B cell (primary cell): ENCODE data around the gene SLC20A1. TPM values are rescaled to one million over a fixed set of nuclear protein-coding genes. Genes with fewer than 3 reads are reported as not detected.

Experiments
- ATAC-seq: fragments of 200-7000 bp; cut with Tn5 transposase; one replicate; pipeline ENCODE4 v1.10.0; 2021; ENCODE audit warnings: low read depth, mild to moderate bottlenecking, moderate number of reproducible peaks, moderate library complexity
- CTCF ChIA-PET: fragments of 350-600 bp; sonication (Branson Sonifier 250); formaldehyde crosslinking; loops from one replicate; lab custom pipeline; 2021; ENCODE audit warnings: antibody characterized with exemption, inconsistent platforms; lab: Charles Lee
- POLR2A ChIA-PET: fragments of 350-600 bp; sonication (Branson Sonifier 250); formaldehyde crosslinking; loops from one replicate; lab custom pipeline; 2021; ENCODE audit warnings: antibody characterized with exemption; lab: Charles Lee
- DNase-seq: peaks from one replicate; pipeline ENCODE4 v3.0.0; 2013
- H2AFZ ChIP-seq: 2 replicates; pipeline ENCODE4 v1.6.1; 2012; ENCODE audit warnings: mild to moderate bottlenecking, low read depth, low read length; ENCODE audit not compliant: insufficient read depth, poor library complexity, severe bottlenecking
- H3K27ac ChIP-seq, 2 donors: 1 replicate in 1 of 2; 2 replicates in 1 of 2; pipeline ENCODE4 v1.5.1; 2012 to 2013; ENCODE audit warnings: low read length in 2 of 2, mild to moderate bottlenecking in 2 of 2, moderate library complexity in 1 of 2
- H3K27me3 ChIP-seq, 4 experiments: fragments of 200-600 bp in 1 of 4; sonication (generic) in 1 of 4; replicated peaks in 1 of 4; 1 replicate in 2 of 4; 2 replicates in 2 of 4; pipeline versions ENCODE4 v1.6.1 to v1.7.0; 2013 to 2016; ENCODE audit warnings: low read length in 3 of 4, mild to moderate bottlenecking in 2 of 4, mixed read lengths in 1 of 4, moderate library complexity in 1 of 4; ENCODE audit not compliant: insufficient read depth in 4 of 4, control insufficient read depth in 3 of 4; ENCODE audit errors: control extremely low read depth in 1 of 4
- H3K36me3 ChIP-seq, 2 experiments: replicated peaks in 1 of 2; 1 replicate in 1 of 2; 2 replicates in 1 of 2; pipeline versions ENCODE4 v1.6.1 to v1.7.1; 2013; ENCODE audit warnings: low read length in 1 of 2; ENCODE audit not compliant: insufficient read depth in 2 of 2, control insufficient read depth in 1 of 2; ENCODE audit errors: control extremely low read depth in 1 of 2, extremely low read depth in 1 of 2
- H3K4me1 ChIP-seq, 2 donors: fragments of 200-600 bp in 1 of 2; sonication (generic) in 1 of 2; 1 replicate in 1 of 2; 2 replicates in 1 of 2; pipeline versions ENCODE4 v1.5.1 to v1.6.1; 2013 to 2017; ENCODE audit warnings: low read length in 2 of 2; ENCODE audit not compliant: control insufficient read depth in 2 of 2, insufficient read depth in 2 of 2
- H3K4me2 ChIP-seq: replicated peaks from 2 replicates; pipeline ENCODE3; 2012; ENCODE audit warnings: mild to moderate bottlenecking, low read depth, low read length; ENCODE audit not compliant: poor library complexity, severe bottlenecking
- H3K4me3 ChIP-seq, 5 experiments: fragments of 200-600 bp in 1 of 5; sonication (generic) in 1 of 5; 1 replicate in 3 of 5; 2 replicates in 2 of 5; pipeline versions ENCODE4 v1.5.1 to v1.7.0; 2011 to 2016; ENCODE audit warnings: low read length in 4 of 5, mild to moderate bottlenecking in 4 of 5, low read depth in 2 of 5, control low read depth in 1 of 5, moderate library complexity in 1 of 5; ENCODE audit not compliant: insufficient read depth in 1 of 5; ENCODE audit errors: control extremely low read depth in 1 of 5, extremely low read depth in 1 of 5
- H3K79me2 ChIP-seq: fragments of 200-600 bp; sonication (generic); one replicate; pipeline ENCODE4 v1.6.0; 2016; ENCODE audit warnings: low read length; ENCODE audit not compliant: control insufficient read depth, insufficient read depth
- H3K9ac ChIP-seq: fragments of 200-600 bp; sonication (generic); 2 replicates; pipeline ENCODE4 v1.6.1; 2017; ENCODE audit warnings: mild to moderate bottlenecking, low read length, moderate library complexity
- H3K9me3 ChIP-seq, 3 donors: one replicate each; pipeline versions ENCODE4 v1.6.1 to v1.7.1; 2013; ENCODE audit warnings: low read length in 2 of 3; ENCODE audit not compliant: control insufficient read depth in 2 of 3, insufficient read depth in 1 of 3; ENCODE audit errors: control extremely low read depth in 1 of 3
- H4K20me1 ChIP-seq: 2 replicates; pipeline ENCODE4 v1.6.0; 2012; ENCODE audit warnings: mild to moderate bottlenecking, low read length; ENCODE audit not compliant: insufficient read depth, control insufficient read depth, poor library complexity, severe bottlenecking
- H3K27ac Mint-ChIP-seq: one replicate; pipeline ENCODE4 v1.8.0; 2021; ENCODE audit warnings: mixed read lengths
- H3K27me3 Mint-ChIP-seq: one replicate; pipeline ENCODE4 v1.8.0; 2021; ENCODE audit warnings: mixed read lengths
- H3K4me1 Mint-ChIP-seq: one replicate; pipeline ENCODE4 v1.8.0; 2021; ENCODE audit warnings: mixed read lengths
- H3K4me3 Mint-ChIP-seq: one replicate; pipeline ENCODE4 v1.8.0; 2021; ENCODE audit warnings: mixed read lengths
- H3K9me3 Mint-ChIP-seq: one replicate; pipeline ENCODE4 v1.8.0; 2022; ENCODE audit warnings: mixed read lengths; ENCODE audit not compliant: insufficient read depth
- EZH2 ChIP-seq: IDR thresholded peaks from 2 replicates; pipeline ENCODE4 v1.6.1; 2012; ENCODE audit warnings: borderline replicate concordance, low read depth, mild to moderate bottlenecking, moderate library complexity, low read length; ENCODE audit not compliant: insufficient read depth, poor library complexity, severe bottlenecking
- WGBS: methylation state at CpG from one replicate; pipeline ENCODE4 v1.1.5; 2013; ENCODE audit warnings: missing lambda C conversion rate; ENCODE audit not compliant: insufficient coverage; 5-methylcytosine and 5-hydroxymethylcytosine counted together
- intact Hi-C: fragments of 100-400 bp; cut with micrococcal nuclease; formaldehyde crosslinking; loops from one replicate; pipeline ENCODE4 v1.10.0; 2022
- polyA plus RNA-seq: library from polyadenylated mRNA; depleted of rRNA; stranded (reverse); fragments of >200 nt; gene quantifications from 2 replicates; pipeline ENCODE4 v1.2.3, GENCODE V29; 2012
- total RNA-seq, 2 donors: library from RNA; stranded (reverse); fragments of 120-200 nt in 1 of 2; gene quantifications; 1 replicate in 1 of 2; 2 replicates in 1 of 2; pipeline versions ENCODE4 v1.2.3 to v1.2.4, GENCODE V29; 2013 to 2022
- TF ChIP-seq, protein P1 (sequence below): fragments of 200-600 bp; IDR thresholded peaks from one replicate; pipeline ENCODE4 v1.8.0; 2022; ENCODE audit warnings: antibody characterized with exemption, mild to moderate bottlenecking

The SLC20A1 gene
- total and polyA plus RNA-seq, 2 donors (not counting 1 experiment from before 2014, with no cell fraction given): 16.1 to 54.9 TPM

DNA sequence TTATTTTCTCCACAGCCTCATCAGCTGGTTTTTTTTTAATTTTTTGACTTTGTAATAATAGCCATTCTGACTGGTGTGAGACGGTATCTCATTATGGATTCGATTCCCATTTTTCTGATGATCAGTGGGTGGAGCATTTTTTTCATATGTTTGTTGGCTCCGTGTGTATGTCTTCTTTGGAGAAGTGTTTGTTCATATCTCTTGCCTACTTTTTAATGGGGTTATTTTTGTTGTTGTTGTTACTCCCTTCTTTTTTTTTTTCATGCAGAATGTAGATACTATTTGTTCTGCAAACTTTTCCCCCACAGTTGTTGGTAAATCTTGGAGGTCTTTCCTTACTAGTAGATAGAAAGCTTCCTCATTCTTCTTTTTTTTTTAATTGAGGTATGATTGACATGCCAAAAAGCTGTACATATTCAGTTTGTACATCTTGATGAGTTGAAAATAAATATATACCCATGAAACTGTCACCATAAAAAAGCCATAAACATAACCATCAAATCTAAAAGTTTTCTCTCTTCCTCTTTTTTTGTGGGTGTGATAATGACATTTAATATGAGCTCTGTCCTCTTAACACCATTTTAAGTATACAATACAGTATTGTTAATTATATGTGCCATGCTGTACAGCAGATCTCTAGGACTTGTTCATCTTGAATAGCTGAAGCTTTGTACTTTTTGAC, 53.2 kb downstream of the SLC20A1 start:
- WGBS: 90% methylated on average over 2 of the region's 3 CpGs
- Histone ChIP-seq H3K79me2 (no peaks in the 10 kb centered on the region), H3K9me3 (no peaks in the 10 kb centered on the region), H2AFZ (no peak overlapping the region), H3K36me3 (no peaks in the 10 kb centered on the region), H3K4me2 (peak overlapping the region; percentile 57), H3K27ac (peak overlapping the region; percentile 62 to 70), H3K27me3 (no peaks in the 10 kb centered on the region), H4K20me1 (no peaks in the 10 kb centered on the region), H3K9ac (no peak overlapping the region), H3K4me1 (peaks cover 33 to 37% of the 10 kb centered on the region in 2 donors), H3K4me3 (no peak overlapping the region)
- POLR2A ChIA-PET: interaction anchor here (0.6 to 1.2 kb wide), 3 partner anchors 9 to 102 kb away, joined by 3 to 9 read pairs (median 3); no protein-coding TSS in a partner anchor
- CTCF ChIA-PET: interaction anchor here (0.8 to 4.6 kb wide), 6 partner anchors 8 to 72 kb away, joined by 3 to 24 read pairs (median 6); no protein-coding TSS in a partner anchor
- H3K4me3 Mint-ChIP-seq: peak overlapping the region; percentile 75
- DNase-seq: no peak
- no peak for TF ChIP-seq EZH2
- TF ChIP-seq, protein P1, sequence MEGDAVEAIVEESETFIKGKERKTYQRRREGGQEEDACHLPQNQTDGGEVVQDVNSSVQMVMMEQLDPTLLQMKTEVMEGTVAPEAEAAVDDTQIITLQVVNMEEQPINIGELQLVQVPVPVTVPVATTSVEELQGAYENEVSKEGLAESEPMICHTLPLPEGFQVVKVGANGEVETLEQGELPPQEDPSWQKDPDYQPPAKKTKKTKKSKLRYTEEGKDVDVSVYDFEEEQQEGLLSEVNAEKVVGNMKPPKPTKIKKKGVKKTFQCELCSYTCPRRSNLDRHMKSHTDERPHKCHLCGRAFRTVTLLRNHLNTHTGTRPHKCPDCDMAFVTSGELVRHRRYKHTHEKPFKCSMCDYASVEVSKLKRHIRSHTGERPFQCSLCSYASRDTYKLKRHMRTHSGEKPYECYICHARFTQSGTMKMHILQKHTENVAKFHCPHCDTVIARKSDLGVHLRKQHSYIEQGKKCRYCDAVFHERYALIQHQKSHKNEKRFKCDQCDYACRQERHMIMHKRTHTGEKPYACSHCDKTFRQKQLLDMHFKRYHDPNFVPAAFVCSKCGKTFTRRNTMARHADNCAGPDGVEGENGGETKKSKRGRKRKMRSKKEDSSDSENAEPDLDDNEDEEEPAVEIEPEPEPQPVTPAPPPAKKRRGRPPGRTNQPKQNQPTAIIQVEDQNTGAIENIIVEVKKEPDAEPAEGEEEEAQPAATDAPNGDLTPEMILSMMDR: no peak
- ATAC-seq: peak; percentile 28
- peaks cover 41% of the 10 kb centered on the region for H3K4me1 Mint-ChIP-seq
- peak overlapping the region; percentile 81 for H3K27ac Mint-ChIP-seq
- H3K27me3 Mint-ChIP-seq: no peaks in the 10 kb centered on the region
- intact Hi-C loops: no loop called here
- no peaks in the 10 kb centered on the region for H3K9me3 Mint-ChIP-seq
